Measurements from ENCODE around the gene SERPINA9.
"Not testable (repeated sequence)": the region's sequence is repeated elsewhere in the genome, so short reads cannot be mapped to it uniquely, and the experiment has no call there.

SERPINA9 gene

DNA sequence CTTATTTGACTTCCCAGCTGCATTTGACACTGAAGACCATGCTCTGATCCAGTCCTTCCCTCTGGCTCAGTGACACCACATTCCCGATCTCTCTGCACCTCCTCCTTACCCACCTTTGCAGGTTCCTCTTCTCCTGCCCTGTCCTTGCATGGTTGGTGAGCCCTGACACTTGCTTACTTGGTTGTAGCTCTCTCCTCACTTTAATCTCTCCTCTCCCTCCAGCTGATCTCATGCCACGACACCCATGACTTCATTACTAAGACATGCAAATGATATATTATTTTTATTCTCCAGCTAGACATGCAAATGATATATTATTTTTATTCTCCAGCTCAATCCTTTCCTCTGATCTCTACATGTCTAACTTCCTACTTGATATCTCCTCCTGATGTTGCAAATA lies at the start of gene SERPINA9:
Gene SERPINA9 (minus strand): TSS at position 175 of the 400 bp plus-strand sequence. CDS start 6,357 bp downstream, outside the sequence.
- no peak for DNase-seq (ENCODE audit: low spot score)

DNA sequence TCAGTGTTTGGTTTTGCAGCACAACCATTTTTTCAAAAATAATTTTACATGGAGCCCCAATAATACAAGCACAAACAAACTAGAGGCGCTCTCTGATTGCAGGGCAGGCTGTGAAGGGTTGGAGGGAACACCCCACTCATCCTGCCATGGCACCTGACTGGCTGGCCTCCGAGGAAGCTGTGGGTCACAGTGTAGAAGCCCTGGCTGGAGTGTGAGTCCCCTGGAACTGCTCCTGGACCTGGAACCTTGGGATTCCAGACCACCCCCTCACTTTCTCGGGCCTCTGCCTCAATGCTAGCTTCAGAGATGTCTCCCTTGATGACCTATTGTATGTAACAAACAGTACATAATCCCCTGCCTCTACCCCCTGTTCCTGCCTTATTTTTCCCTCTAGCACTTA lies 48.1 kb upstream of the SERPINA9 start:
- no peak for DNase-seq (ENCODE audit: low spot score)

DNA sequence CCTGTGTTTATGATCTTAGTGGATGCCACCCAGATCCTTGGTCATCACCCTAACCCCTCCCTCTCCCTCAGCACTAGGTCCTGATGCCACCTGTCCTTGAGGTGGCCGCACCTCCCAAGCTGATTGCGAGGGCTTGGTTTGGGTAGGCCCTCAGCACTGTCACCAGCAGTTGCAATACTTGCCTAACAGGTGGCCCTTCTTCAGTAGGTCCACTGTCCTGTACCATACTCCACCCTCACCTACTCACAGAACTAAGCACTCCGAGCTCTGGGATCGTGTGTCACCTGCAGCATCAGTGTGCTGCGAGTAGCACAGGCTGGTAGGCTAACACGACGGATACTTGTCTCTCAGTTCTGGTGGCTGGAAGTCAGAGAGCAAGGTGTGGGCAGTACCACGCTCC lies 47.3 kb upstream of the SERPINA9 start:
- DNase-seq (ENCODE audit: low spot score) = no peak

GRCh38 chr14:94522115-94522724 lies 46.2 kb upstream of the SERPINA9 start:
- no peak for DNase-seq (ENCODE audit: low spot score)

GRCh38 chr14:94521375-94522114 lies 45.5 kb upstream of the SERPINA9 start:
- DNase-seq (ENCODE audit: low spot score) = no peak

- no peak for DNase-seq (ENCODE audit: low spot score)
These were observed 41.8 kb upstream of the SERPINA9 start for GRCh38 chr14:94517641-94518257.

DNA sequence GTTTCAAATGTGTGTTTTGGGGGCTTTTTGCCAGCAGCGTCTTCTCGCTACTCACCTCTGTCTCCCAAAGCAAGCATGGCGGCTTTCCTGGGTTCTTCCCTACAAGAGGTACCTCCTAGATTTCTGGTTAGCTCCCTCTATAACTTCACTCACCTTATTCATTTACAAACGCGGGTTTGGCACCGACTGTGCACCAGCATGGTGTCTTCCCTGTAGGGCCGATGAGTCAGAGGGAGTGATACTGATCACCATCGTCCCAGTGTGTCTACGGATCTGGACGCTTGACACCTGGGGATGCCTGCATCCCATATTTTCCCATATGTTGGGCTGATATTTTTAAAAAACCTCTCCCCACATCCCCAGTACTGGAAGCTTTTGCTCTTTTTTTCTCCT lies 41.2 kb upstream of the SERPINA9 start:
- no peak for DNase-seq (ENCODE audit: low spot score)

GRCh38 chr14:94515856-94516255 lies 39.9 kb upstream of the SERPINA9 start:
- no peak for DNase-seq (ENCODE audit: low spot score)

- no peak for DNase-seq (ENCODE audit: low spot score)
These were observed 39.4 kb upstream of the SERPINA9 start for GRCh38 chr14:94515426-94515825.

DNA sequence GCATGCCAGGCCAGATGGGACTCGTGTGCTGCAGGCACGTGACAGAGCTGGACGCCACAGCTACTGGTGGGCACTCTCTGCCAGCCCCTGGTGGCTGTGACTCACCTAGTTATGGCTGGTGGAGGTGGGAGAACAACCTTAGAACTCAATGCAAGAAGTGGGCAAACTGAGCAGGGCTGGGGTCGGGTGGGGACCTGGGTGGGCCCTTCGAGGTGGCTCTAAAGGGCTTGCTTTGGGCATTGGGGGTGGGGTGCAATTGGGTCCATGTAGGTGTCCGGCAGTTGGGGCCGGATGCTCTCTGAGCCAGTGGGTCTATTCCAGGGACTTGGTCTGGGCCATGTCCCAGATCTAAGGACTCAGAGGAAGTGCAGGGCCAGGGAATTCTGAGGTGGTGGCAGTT lies 38.4 kb upstream of the SERPINA9 start:
- no peak for DNase-seq (ENCODE audit: low spot score)

DNA sequence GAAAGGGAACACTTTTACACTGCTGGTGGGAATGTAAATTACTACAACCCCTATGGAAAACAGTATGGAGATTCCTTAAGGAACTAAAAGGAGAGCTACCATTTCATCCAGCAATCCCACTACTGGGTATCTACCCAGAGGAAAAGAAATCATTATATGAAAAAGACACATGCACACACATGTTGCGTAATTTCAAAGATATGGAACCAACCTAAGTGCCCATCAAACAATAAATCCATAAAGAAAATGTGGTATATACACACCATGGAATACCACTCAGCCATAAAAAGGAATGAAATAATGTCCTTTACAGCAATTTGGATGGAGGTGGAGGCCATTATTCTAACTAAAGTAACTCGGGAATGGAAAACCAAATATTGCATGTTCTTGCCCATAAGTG lies 34.5 kb upstream of the SERPINA9 start:
- DNase-seq (ENCODE audit: low spot score) = not testable (repeated sequence)

GRCh38 chr14:94509356-94509755 lies 33.4 kb upstream of the SERPINA9 start, which contains the start of gene SERPINA12:
TSS of gene SERPINA12 (minus strand) at chr14:94509469. CDS start at chr14:94498397, 11,072 bp downstream.
- no peak for DNase-seq (ENCODE audit: low spot score)

- no peak for DNase-seq (ENCODE audit: low spot score)
These were observed 29.6 kb upstream of the SERPINA9 start for GRCh38 chr14:94505641-94506040.

DNA sequence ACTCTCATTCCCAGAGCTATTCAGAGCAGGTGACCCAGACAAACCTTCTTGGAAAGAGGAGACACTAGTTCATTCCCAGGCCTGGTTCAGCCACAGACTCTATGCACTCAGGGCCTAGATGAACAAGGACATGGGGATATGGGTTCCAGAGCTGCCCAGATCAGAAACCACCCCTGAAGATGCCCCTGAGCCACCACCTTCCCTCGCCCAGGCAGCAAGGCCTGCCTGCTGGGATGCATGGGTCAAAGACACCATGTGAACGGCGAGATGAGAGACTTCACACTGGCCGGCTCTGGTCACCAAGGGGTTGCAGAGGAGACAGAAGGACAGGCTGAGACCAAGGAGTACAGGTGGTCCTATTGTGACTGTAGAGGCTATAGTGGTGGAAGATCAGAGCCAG lies 29.2 kb upstream of the SERPINA9 start:
- DNase-seq (ENCODE audit: low spot score) = no peak

DNA sequence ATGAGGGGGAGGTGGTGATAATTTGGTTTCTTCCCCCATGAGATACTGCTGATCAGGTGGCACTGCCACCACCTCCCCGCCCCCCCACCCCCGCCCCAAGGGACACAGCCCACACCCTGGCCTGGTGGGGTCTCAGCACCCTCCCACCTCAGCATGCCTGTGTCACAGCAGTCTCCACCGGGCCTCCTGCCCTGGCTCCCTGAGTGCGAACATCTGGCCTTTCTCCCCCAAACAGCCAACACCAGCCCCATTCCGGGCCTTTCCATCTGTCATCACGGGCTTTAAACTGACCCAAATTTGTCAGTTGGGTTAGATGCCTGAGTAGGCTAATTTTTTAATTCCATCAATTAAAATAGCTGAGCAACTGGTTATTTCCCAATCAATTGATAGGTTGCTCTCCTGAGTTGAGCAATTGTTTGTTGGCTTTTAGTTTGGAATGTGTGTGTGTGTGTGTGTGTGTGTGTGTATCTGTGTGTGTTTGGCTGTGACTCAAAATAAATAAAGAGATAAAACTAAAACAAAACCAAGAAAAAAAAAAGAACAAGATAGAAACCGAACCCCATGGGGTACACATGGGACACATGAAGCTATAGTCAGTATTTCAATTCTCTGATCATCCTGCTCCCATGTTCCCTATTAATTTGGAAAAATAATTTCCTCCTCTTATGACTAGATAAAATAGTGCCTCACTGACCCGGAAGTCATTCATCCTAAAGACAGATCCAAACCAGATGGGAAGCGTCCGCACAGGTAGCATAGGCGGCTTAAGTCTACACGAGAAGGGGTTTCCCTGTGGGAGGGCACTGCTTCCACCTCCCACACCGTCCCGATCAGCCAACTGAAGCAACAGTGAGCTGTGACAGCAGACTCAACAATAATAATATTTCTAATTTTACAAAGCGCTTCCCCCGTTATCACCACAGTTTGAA lies 25.9 kb upstream of the SERPINA9 start:
- DNase-seq (ENCODE audit: low spot score) = no peak

DNA sequence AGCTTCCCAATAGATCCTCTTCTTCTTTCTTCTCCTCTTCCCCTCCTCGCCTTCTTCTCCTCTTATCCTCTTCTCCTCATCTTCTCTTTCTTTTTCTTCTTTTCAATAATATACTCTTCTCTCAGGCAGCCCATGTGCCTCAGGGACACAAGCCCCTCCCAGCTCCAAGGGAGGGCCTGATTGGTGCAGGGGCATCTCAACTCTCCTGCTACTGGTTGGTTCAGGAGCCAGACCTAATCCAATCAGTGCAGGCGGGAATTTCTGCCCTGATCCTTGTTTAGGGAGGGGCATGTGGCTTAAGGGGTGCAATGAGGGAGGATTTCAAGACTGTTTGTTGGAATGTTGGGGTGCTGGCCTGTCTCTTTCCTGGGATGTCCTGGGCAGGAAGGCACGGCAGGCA lies 24.3 kb upstream of the SERPINA9 start:
- DNase-seq (ENCODE audit: low spot score) = no peak

DNA sequence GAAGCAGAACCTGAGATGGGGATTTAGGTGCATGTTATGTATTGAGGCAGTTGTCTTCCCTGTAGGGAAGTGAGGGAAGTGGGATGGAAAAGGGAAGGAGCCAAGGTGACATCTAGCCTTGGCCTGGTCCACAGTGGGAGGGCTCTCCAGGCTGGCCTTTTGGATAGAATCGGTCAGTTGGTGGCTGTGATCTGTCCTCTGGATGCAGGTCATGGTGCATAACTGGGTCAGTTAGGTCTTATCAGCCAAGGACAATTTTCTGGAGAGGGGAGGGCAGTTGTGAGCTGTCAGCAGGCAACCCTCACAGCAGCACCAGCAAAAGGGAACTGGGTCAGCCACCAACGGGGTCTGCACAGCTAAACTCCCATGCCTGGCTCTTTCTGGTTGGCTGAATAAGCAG lies 23.7 kb upstream of the SERPINA9 start:
- no peak for DNase-seq (ENCODE audit: low spot score)

DNA sequence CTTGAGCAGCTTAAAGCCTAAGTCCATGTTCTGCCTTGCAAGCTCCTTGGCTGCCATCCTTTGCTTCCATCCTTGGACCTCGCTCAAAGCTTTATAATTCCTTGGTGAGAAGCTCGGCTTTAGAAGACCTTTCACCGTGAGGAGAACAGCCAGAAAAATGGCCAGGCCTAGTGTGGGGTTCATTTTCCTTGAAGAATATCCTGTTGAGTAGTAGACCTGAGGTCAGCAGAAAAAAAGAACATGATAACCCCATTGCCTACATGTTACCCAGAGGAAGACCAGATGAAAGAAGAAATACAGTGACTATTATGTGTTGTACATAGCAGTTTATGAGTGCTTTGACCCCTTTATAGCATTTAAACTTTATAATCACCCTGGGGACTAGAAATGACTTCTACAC lies 22.2 kb upstream of the SERPINA9 start:
- no peak for DNase-seq (ENCODE audit: low spot score)

- no peak for DNase-seq (ENCODE audit: low spot score)
These were observed 18.1 kb upstream of the SERPINA9 start for GRCh38 chr14:94494085-94494484.

GRCh38 chr14:94491511-94491910 lies 15.5 kb upstream of the SERPINA9 start:
- DNase-seq (ENCODE audit: low spot score) = no peak

GRCh38 chr14:94489336-94489735 lies 13.3 kb upstream of the SERPINA9 start:
- DNase-seq (ENCODE audit: low spot score) = no peak

- no peak for DNase-seq (ENCODE audit: low spot score)
These were observed 10.9 kb upstream of the SERPINA9 start for GRCh38 chr14:94486883-94487282.

Measured in kidney tubule cell (primary cell).